GM19395 (cell line): ENCODE measurements around the gene CCNF.
"Not testable (repeated sequence)": the region's sequence is repeated elsewhere in the genome, so short reads cannot be mapped to it uniquely, and the experiment has no call there.

Source experiments
- ATAC-seq: cut with Tn5 transposase; IDR thresholded peaks from one replicate; pipeline ENCODE4 v1.9.1; 2021; ENCODE audit warnings: mild to moderate bottlenecking, moderate library complexity; ENCODE audit not compliant: unreplicated experiment

Gene CCNF

GRCh38 chr16:2429034-2429770, at the start of gene CCNF:
Gene CCNF, plus strand, starts transcription at chr16:2429447. Its CDS starts 35 bp downstream, at chr16:2429482.
- ATAC-seq, result peak; percentile 82

- no peak for ATAC-seq
These were observed 45.7 kb upstream of the CCNF start for GRCh38 chr16:2383501-2383900.

GRCh38 chr16:2384426-2384825, 44.8 kb upstream of the CCNF start:
- no peak for ATAC-seq

- ATAC-seq, result no peak
These were observed 43.9 kb upstream of the CCNF start for GRCh38 chr16:2385190-2385836.

- not testable (repeated sequence) for ATAC-seq
These were observed 43.3 kb upstream of the CCNF start for GRCh38 chr16:2385982-2386381.

- no peak for ATAC-seq
These were observed 42.3 kb upstream of the CCNF start for GRCh38 chr16:2386990-2387389.

- ATAC-seq, result no peak
These were observed 40.9 kb upstream of the CCNF start for GRCh38 chr16:2388139-2388874.

- ATAC-seq, result no peak
These were observed 40.3 kb upstream of the CCNF start for GRCh38 chr16:2388875-2389433.

- ATAC-seq, result no peak
These were observed 37.2 kb upstream of the CCNF start for GRCh38 chr16:2392025-2392424.

GRCh38 chr16:2398520-2398919, 30.7 kb upstream of the CCNF start:
- ATAC-seq, result no peak

GRCh38 chr16:2404099-2404498, 25.1 kb upstream of the CCNF start:
- ATAC-seq, result no peak

- ATAC-seq, result no peak
These were observed 14.2 kb upstream of the CCNF start for GRCh38 chr16:2415085-2415484.

GRCh38 chr16:2420035-2420434, 9.2 kb upstream of the CCNF start:
- ATAC-seq, result no peak

GRCh38 chr16:2422123-2422867, 7.0 kb upstream of the CCNF start:
- ATAC-seq, result no peak

GRCh38 chr16:2424061-2425007, 4.9 kb upstream of the CCNF start:
- no peak for ATAC-seq

GRCh38 chr16:2425008-2425518, 4.2 kb upstream of the CCNF start:
- no peak for ATAC-seq

- no peak for ATAC-seq
These were observed 3.3 kb upstream of the CCNF start for GRCh38 chr16:2425825-2426430.

- no peak for ATAC-seq
These were observed 2.3 kb upstream of the CCNF start for GRCh38 chr16:2426941-2427361.

- ATAC-seq, result no peak
These were observed 1.7 kb upstream of the CCNF start for GRCh38 chr16:2427526-2427925.
